ENCODE results near the gene EVI2B. TPM values are rescaled to one million over a fixed set of nuclear protein-coding genes. Genes with fewer than 3 reads are reported as not detected.
A peak's percentile ranks its signal among the peaks of the same experiment; 100 is the strongest.
"Not testable (repeated sequence)": the region's sequence is repeated elsewhere in the genome, so short reads cannot be mapped to it uniquely, and the experiment has no call there.

EVI2B gene
- total and polyA plus RNA-seq, 9 donors: 1.7 to 31.9 (median 3.0) TPM

DNA sequence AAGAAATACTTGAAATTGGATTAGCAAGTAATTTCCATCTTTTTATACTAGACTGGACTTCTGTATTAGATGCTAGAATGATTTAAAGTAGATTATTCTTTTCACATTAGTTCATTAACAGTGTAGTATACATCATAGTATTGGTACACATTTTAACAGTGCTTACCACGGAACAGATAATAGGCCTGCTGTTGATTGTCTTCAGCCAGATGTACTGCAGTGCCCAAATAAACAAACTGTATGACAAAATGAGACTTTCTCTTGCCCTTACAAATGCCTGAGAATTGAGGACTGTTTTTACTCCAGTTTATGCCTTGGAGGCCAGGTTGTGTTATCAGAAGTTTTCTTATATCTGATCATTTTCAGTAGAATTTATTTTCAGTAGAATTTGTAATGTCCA is 6.9 kb upstream of the EVI2B start:
- H3K9me3 ChIP-seq: no peaks in the 10 kb centered on the region
- no peaks in the 10 kb centered on the region for H3K27me3 ChIP-seq
- no peaks in the 10 kb centered on the region for H3K36me3 ChIP-seq
- no peak for TF ChIP-seq EP300 (IDR thresholded peaks at IDR 0.05)
- TF ChIP-seq POLR2A (IDR thresholded peaks at IDR 0.05): no peak
- TF ChIP-seq, protein P1, sequence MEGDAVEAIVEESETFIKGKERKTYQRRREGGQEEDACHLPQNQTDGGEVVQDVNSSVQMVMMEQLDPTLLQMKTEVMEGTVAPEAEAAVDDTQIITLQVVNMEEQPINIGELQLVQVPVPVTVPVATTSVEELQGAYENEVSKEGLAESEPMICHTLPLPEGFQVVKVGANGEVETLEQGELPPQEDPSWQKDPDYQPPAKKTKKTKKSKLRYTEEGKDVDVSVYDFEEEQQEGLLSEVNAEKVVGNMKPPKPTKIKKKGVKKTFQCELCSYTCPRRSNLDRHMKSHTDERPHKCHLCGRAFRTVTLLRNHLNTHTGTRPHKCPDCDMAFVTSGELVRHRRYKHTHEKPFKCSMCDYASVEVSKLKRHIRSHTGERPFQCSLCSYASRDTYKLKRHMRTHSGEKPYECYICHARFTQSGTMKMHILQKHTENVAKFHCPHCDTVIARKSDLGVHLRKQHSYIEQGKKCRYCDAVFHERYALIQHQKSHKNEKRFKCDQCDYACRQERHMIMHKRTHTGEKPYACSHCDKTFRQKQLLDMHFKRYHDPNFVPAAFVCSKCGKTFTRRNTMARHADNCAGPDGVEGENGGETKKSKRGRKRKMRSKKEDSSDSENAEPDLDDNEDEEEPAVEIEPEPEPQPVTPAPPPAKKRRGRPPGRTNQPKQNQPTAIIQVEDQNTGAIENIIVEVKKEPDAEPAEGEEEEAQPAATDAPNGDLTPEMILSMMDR (IDR thresholded peaks at IDR 0.05): no peak
- no peak overlapping the region for H3K4me3 ChIP-seq
- no peaks in the 10 kb centered on the region for H3K4me1 ChIP-seq (ENCODE audit: insufficient read depth)
- no peak for DNase-seq
- WGBS, 3 donors: 49 to 73% (median 62%) methylated on average over 1 of the region's 1 CpG
- H3K27ac ChIP-seq: no peak overlapping the region
- intact Hi-C loops (cut with DNase I): no loop called here

DNA sequence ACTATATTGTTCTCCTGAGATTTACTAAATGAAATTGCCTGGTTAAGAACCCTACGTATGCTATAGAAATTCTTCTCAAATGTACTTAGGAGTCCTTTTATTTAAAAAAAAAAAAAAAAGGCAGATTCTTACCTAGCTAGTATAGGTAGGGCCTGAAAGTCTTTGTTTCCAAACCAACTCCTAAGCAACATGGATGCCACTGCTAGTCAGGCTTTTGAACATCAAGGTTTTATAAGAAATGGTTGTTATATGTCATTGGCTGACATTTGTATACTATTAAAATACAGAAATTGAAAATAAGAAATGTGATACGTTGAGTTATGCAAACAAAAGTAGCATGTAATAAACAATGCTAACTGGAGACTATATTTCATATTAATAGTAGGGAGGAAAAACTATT is 6.4 kb upstream of the EVI2B start:
- no peaks in the 10 kb centered on the region for H3K36me3 ChIP-seq
- H3K27ac ChIP-seq: no peak overlapping the region
- WGBS, 3 donors: 83 to 91% (median 87%) methylated on average over 2 of the region's 2 CpGs
- no peaks in the 10 kb centered on the region for H3K4me1 ChIP-seq (ENCODE audit: insufficient read depth)
- H3K9me3 ChIP-seq: no peaks in the 10 kb centered on the region
- H3K4me3 ChIP-seq: no peak overlapping the region
- DNase-seq: no peak
- intact Hi-C loops (cut with DNase I): no loop called here
- TF ChIP-seq, protein P1 (IDR thresholded peaks at IDR 0.05): no peak
- TF ChIP-seq EP300 (IDR thresholded peaks at IDR 0.05): no peak
- no peak for TF ChIP-seq POLR2A (IDR thresholded peaks at IDR 0.05)
- no peaks in the 10 kb centered on the region for H3K27me3 ChIP-seq

DNA sequence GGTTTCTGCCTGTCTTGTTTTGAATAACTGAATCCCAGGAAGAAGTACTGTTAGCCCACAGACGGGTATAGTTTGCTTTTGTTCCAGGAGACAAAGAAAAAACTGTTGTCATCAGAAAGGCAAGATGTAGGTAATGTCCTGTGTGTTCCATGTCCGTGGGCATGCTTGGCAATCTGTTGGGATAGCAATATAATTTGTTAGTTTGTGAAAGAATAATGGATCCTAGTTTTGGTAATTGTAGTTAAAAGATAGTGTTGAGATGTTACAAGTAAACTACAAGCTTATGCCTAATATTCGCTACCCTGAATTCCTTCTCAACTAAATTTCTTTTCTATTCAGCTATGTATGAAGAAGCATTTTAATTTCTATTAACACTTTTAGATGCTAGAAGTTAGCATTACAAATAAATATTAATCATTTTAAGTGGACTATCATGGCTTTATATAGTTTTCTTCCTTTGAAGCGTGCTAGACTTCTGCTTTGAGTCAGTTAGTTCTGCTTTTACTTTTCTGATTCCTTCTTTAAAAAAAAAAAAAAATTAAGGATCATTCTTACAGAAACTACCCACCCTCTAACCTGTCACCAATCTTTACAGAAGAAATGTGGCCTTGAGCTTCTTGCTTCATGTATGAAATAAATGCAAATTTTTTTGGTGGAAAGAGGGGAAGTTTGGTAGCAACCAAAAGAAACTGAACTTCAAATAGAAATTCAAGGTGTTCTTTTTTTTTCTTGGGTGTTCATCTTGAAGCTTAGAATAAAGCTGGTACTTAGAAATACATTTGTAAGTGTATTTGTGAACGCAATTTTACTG is 5.2 kb upstream of the EVI2B start:
- 57 to 71% (median 67%) methylated on average over 5 of the region's 5 CpGs for WGBS, 3 donors
- peak overlapping the region; percentile 17 for H3K4me3 ChIP-seq

DNA sequence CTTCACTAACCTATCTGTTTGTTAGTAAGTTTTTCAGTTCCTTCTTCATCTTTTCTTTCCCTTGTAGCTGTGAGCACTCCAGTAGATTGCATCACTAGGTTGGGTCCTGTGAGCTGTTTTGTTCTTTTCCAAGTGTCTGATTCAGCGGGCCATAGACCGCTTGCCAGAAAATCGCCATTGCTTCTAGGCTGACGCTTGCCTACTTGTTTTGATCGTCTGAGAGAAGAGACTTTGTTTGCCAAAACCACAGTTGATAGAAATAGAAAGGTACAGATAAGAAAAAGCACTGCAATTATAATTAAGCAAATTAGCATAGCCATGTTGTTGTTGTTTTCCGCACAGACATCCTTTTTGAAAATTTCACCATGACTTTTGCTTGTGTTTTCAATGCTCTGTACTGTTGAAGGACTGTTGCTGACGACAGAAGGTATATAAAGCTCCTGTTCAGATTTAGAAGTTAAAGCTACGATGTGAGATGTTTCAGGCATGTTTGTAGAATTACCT is 4.5 kb upstream of the EVI2B start:
- peak; percentile 54 to 73 (median 66) for DNase-seq
- no peak for TF ChIP-seq EP300 (IDR thresholded peaks at IDR 0.05)
- no peaks in the 10 kb centered on the region for H3K27me3 ChIP-seq
- no peaks in the 10 kb centered on the region for H3K9me3 ChIP-seq
- no peaks in the 10 kb centered on the region for H3K36me3 ChIP-seq
- peak overlapping the region in 1 of 2 donors; percentile 35 for H3K27ac ChIP-seq
- peak overlapping the region; percentile 17 for H3K4me3 ChIP-seq
- WGBS, 3 donors: 21 to 39% (median 36%) methylated on average over 8 of the region's 8 CpGs
- intact Hi-C loops (cut with DNase I): no loop called here
- no peaks in the 10 kb centered on the region for H3K4me1 ChIP-seq (ENCODE audit: insufficient read depth)

More for the DNA sequence above, 5.2 kb upstream of the EVI2B start:
- Histone ChIP-seq H3K4me1 (ENCODE audit: insufficient read depth) (no peaks in the 10 kb centered on the region), H3K27ac (peak overlapping the region in 1 of 2 donors; percentile 35), H3K27me3 (no peaks in the 10 kb centered on the region), H3K9me3 (no peaks in the 10 kb centered on the region), H3K36me3 (no peaks in the 10 kb centered on the region)
- no peak for DNase-seq
- TF ChIP-seq, protein P1 (IDR thresholded peaks at IDR 0.05): no peak
- TF ChIP-seq EP300 (IDR thresholded peaks at IDR 0.05) (no peak), POLR2A (IDR thresholded peaks at IDR 0.05) (no peak)
- intact Hi-C loops (cut with DNase I): no loop called here

DNA sequence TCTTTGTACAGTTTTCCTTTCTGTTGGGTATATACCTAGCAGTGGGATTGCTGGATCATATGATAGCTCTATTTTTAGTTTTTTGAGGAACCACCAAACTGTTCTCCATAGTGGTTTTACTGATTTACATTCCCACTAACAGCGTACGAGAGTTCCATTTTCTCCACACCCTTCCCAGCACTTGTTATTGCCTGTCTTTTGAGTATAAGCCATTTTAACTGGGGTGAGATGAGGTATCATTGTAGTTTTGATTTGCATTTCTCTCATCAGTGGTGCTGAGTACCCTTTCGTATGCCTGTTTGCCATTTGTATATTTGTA is 887 bp upstream of the EVI2B start:
- WGBS, 3 donors: 78 to 96% (median 92%) methylated on average over 3 of the region's 3 CpGs
- no peak for TF ChIP-seq POLR2A (IDR thresholded peaks at IDR 0.05)
- TF ChIP-seq EP300 (IDR thresholded peaks at IDR 0.05): no peak
- TF ChIP-seq, protein P1 (IDR thresholded peaks at IDR 0.05): no peak
- DNase-seq: no peak
- intact Hi-C loops (cut with DNase I): no loop called here
- Histone ChIP-seq H3K36me3 (no peaks in the 10 kb centered on the region), H3K9me3 (no peaks in the 10 kb centered on the region), H3K27me3 (no peaks in the 10 kb centered on the region), H3K4me3 (no peak overlapping the region), H3K4me1 (ENCODE audit: insufficient read depth) (no peaks in the 10 kb centered on the region), H3K27ac (no peak overlapping the region)

DNA sequence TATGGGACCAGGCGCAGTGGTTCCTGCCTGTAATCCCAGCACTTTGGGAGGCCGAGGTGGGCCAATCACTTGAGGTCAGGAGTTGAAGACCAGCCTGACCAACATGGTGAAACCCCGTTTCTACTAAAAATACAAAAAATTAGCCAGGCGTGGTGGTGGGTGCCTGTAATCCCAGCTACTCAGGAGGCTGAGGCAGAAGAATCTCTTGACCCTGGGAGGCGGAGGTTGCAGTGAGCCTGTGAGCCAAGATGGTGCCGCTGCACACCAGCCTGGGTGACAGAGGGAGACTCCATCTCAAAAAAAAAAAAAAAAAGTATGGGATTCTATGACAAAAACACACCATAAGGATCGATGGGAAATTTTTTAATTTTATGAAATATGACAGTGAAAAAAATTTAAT is 1.6 kb downstream of the EVI2B start:
- H3K36me3 ChIP-seq; DNase-seq; intact Hi-C loops (cut with DNase I); H3K27ac ChIP-seq; H3K4me3 ChIP-seq; H3K27me3 ChIP-seq; H3K9me3 ChIP-seq; H3K4me1 ChIP-seq (ENCODE audit: insufficient read depth): not testable (repeated sequence)
- 77 to 93% (median 86%) methylated on average over 7 of the region's 7 CpGs for whole genome bisulfite sequencing, 3 donors

All from ovary (tissue), 9 donors.